NCI-H460 (cell line): ENCODE measurements around the gene AP1M1. TPM values are rescaled to one million over a fixed set of nuclear protein-coding genes. Genes with fewer than 3 reads are reported as not detected.
"Not testable (repeated sequence)": the region's sequence is repeated elsewhere in the genome, so short reads cannot be mapped to it uniquely, and the experiment has no call there.

ENCODE experiments used
- DNase-seq: peaks from one replicate; pipeline ENCODE4 v3.0.0-alpha.2; 2016; ENCODE audit warnings: low read depth; ENCODE audit errors: extremely low read depth
- total RNA-seq: library from RNA; depleted of rRNA; stranded (reverse); fragments of >200 nt; shearing (Covaris generic); gene quantifications from 2 replicates; pipeline ENCODE4 v1.2.3, GENCODE V29; 2014

Gene AP1M1
- total RNA-seq, 1 experiment from 2014 or later = 43.4 TPM

GRCh38 chr19:16258440-16258903 lies 60.8 kb downstream of the AP1M1 start:
- peak; percentile 37 for DNase-seq

GRCh38 chr19:16259385-16260159 lies 61.9 kb downstream of the AP1M1 start:
- DNase-seq = no peak

- no peak for DNase-seq
These were observed 62.6 kb downstream of the AP1M1 start for GRCh38 chr19:16260160-16260811.

- DNase-seq = no peak
These were observed 63.1 kb downstream of the AP1M1 start for GRCh38 chr19:16260812-16261161.

GRCh38 chr19:16261584-16262368 lies 64.1 kb downstream of the AP1M1 start:
- no peak for DNase-seq

GRCh38 chr19:16262618-16263017 lies 64.9 kb downstream of the AP1M1 start:
- no peak for DNase-seq

GRCh38 chr19:16263141-16263761 lies 65.5 kb downstream of the AP1M1 start:
- no peak for DNase-seq

- DNase-seq = no peak
These were observed 67.5 kb downstream of the AP1M1 start for GRCh38 chr19:16265205-16265604.

- no peak for DNase-seq
These were observed 68.3 kb downstream of the AP1M1 start for GRCh38 chr19:16265890-16266585.

- DNase-seq = no peak
These were observed 68.9 kb downstream of the AP1M1 start for GRCh38 chr19:16266586-16266942.

- DNase-seq = no peak
These were observed 71.1 kb downstream of the AP1M1 start for GRCh38 chr19:16268676-16269319.

GRCh38 chr19:16272945-16273344 lies 75.2 kb downstream of the AP1M1 start:
- DNase-seq = no peak

GRCh38 chr19:16274447-16274846 lies 76.7 kb downstream of the AP1M1 start:
- DNase-seq = no peak

GRCh38 chr19:16280306-16280705 lies 82.6 kb downstream of the AP1M1 start:
- no peak for DNase-seq

GRCh38 chr19:16281743-16282142 lies 84.0 kb downstream of the AP1M1 start:
- DNase-seq = no peak

GRCh38 chr19:16283210-16284061 lies 85.7 kb downstream of the AP1M1 start:
- DNase-seq = no peak

GRCh38 chr19:16284505-16284904 lies 86.8 kb downstream of the AP1M1 start:
- DNase-seq = no peak

GRCh38 chr19:16285079-16285478 lies 87.4 kb downstream of the AP1M1 start:
- not testable (repeated sequence) for DNase-seq
